ENCODE data around the gene JAK1.

GRCh38 chr1:64948905-64949833 is 17.2 kb downstream of the JAK1 start:
- TF ChIP-seq CTCF (IDR thresholded peaks at IDR 0.05): no peak
- no peak for TF ChIP-seq POLR2A (IDR thresholded peaks at IDR 0.05)
